HT-29 (cell line): ENCODE data around the gene TNPO3. TPM values are rescaled to one million over a fixed set of nuclear protein-coding genes. Genes with fewer than 3 reads are reported as not detected.
"Not testable (repeated sequence)": the region's sequence is repeated elsewhere in the genome, so short reads cannot be mapped to it uniquely, and the experiment has no call there.

Experiments used
- DNase-seq: peaks from one replicate; pipeline ENCODE4 v3.0.0-alpha.2; 2015; ENCODE audit warnings: low spot score
- total RNA-seq: library from RNA; depleted of rRNA; stranded (reverse); fragments of >200 nt; shearing (Covaris generic); gene quantifications from 2 replicates; pipeline ENCODE4 v1.2.3, GENCODE V29; 2014

The TNPO3 gene
- total RNA-seq, 1 experiment from 2014 or later, result 73.7 TPM

- DNase-seq, result no peak
These were observed 132.2 kb downstream of the TNPO3 start for GRCh38 chr7:128922496-128923410.

GRCh38 chr7:128921866-128922440, 133.0 kb downstream of the TNPO3 start:
- no peak for DNase-seq

- DNase-seq, result no peak
These were observed 133.9 kb downstream of the TNPO3 start for GRCh38 chr7:128920913-128921582.

GRCh38 chr7:128919881-128920799, 134.8 kb downstream of the TNPO3 start:
- no peak for DNase-seq

GRCh38 chr7:128919241-128919640, 135.7 kb downstream of the TNPO3 start:
- no peak for DNase-seq

- no peak for DNase-seq
These were observed 136.8 kb downstream of the TNPO3 start for GRCh38 chr7:128918016-128918665.

GRCh38 chr7:128917122-128917521, 137.8 kb downstream of the TNPO3 start:
- DNase-seq, result no peak

GRCh38 chr7:128916643-128916915, 138.3 kb downstream of the TNPO3 start:
- DNase-seq, result no peak

- no peak for DNase-seq
These were observed 138.9 kb downstream of the TNPO3 start for GRCh38 chr7:128915841-128916642.

- no peak for DNase-seq
These were observed 139.6 kb downstream of the TNPO3 start for GRCh38 chr7:128915271-128915819.

- DNase-seq, result no peak
These were observed 140.3 kb downstream of the TNPO3 start for GRCh38 chr7:128914566-128915151.

GRCh38 chr7:128913870-128914565, 140.9 kb downstream of the TNPO3 start:
- DNase-seq, result no peak

- DNase-seq, result not testable (repeated sequence)
These were observed 142.0 kb downstream of the TNPO3 start for GRCh38 chr7:128912709-128913495.

- no peak for DNase-seq
These were observed 142.6 kb downstream of the TNPO3 start for GRCh38 chr7:128912281-128912680.

GRCh38 chr7:128911423-128912031, 143.4 kb downstream of the TNPO3 start:
- DNase-seq, result peak; percentile 75

GRCh38 chr7:128910569-128910945, 144.4 kb downstream of the TNPO3 start, which contains the start of gene KCP:
TSS of gene KCP (minus strand) at chr7:128910709. CDS start at chr7:128910676, 33 bp downstream.
- no peak for DNase-seq
